ENCODE results near the gene SHC3.

DNA sequence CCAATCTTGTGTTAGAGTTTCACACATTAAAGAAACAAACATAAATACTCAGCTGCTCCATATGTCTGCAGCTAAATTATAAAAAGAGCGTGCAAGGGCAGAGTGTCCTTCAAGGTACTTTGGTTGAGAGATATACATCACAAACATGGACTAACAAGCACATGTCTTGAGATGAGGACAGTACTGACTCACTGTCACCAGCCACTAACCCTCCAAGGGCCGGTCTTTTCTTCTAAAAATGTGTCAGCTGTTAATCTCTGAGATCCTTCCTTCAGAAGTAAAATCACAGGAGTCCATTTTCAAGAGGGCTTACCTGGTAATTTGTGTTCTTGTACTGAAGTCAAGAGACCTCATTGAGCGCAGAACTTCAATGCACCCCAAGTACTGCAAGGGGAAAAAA is 66.4 kb downstream of the SHC3 start:
- TF ChIP-seq, protein P1, sequence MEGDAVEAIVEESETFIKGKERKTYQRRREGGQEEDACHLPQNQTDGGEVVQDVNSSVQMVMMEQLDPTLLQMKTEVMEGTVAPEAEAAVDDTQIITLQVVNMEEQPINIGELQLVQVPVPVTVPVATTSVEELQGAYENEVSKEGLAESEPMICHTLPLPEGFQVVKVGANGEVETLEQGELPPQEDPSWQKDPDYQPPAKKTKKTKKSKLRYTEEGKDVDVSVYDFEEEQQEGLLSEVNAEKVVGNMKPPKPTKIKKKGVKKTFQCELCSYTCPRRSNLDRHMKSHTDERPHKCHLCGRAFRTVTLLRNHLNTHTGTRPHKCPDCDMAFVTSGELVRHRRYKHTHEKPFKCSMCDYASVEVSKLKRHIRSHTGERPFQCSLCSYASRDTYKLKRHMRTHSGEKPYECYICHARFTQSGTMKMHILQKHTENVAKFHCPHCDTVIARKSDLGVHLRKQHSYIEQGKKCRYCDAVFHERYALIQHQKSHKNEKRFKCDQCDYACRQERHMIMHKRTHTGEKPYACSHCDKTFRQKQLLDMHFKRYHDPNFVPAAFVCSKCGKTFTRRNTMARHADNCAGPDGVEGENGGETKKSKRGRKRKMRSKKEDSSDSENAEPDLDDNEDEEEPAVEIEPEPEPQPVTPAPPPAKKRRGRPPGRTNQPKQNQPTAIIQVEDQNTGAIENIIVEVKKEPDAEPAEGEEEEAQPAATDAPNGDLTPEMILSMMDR (IDR thresholded peaks at IDR 0.05), result no peak
- TF ChIP-seq POLR2A (IDR thresholded peaks at IDR 0.05), result no peak

All from esophagus squamous epithelium (tissue), 4 donors.